ENCODE data around the gene PRKN.

DNA sequence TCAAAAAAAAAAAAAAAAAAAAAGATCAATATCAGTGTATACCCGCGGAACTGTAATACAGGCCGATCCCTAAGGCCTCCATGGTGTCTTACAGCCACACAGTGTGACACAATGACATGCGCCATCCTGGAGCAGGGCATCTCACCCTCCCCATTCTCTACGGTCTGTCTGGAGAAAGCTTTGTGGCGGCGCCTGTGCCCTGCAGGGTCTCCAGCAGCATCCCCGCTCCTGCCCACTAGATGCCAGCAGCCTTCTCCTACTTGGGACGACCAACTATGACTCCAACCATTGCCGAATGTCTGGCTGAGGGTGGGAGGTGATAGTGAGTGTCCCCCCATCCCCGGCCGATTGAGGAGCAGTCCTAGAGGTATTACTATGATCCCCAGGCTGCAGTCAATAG, 894.9 kb downstream of the PRKN start:
- no peak for TF ChIP-seq CTCF (IDR thresholded peaks at IDR 0.05; ENCODE audit: low read length)
- TF ChIP-seq EZH2 (IDR thresholded peaks at IDR 0.05; ENCODE audit: borderline replicate concordance, low read length): no peak

Measured in OCI-LY1 (cell line).